Brain microvascular endothelial cell (primary cell): ENCODE data around the gene DAGLA.

Source experiments
- DNase-seq: peaks from one replicate; pipeline ENCODE4 v3.0.0-alpha.2; 2020
- H3K27ac ChIP-seq: fragments of 250-450 bp; sonication (Bioruptor Pico); 2 replicates; pipeline ENCODE4 v1.5.1; 2020; ENCODE audit warnings: mild to moderate bottlenecking, moderate library complexity
- H3K27me3 ChIP-seq: fragments of 250-450 bp; sonication (Bioruptor Pico); replicated peaks from 2 replicates; pipeline ENCODE4 v1.5.1; 2020; ENCODE audit warnings: mild to moderate bottlenecking
- H3K36me3 ChIP-seq: fragments of 250-450 bp; sonication (Bioruptor Pico); replicated peaks from 2 replicates; pipeline ENCODE4 v1.5.1; 2020; ENCODE audit warnings: mild to moderate bottlenecking
- H3K4me3 ChIP-seq: 2 replicates; pipeline ENCODE4 v1.5.1; 2011; ENCODE audit warnings: low read depth, mild to moderate bottlenecking, control low read depth, low read length, moderate library complexity
- in situ Hi-C: cut with HindIII; loops from 2 replicates; pipeline ENCODE4 v1.10.0; 2017; ENCODE audit warnings: low sequenced_read_pairs, low pct_ligation_motif_present
- TF ChIP-seq, protein P1 (sequence below): IDR thresholded peaks from 2 replicates; pipeline ENCODE4 v1.5.1; 2011; ENCODE audit warnings: low read depth, mild to moderate bottlenecking, moderate library complexity, low read length, control low read depth, inconsistent platforms; ENCODE audit errors: missing control alignments

DAGLA gene

DNA sequence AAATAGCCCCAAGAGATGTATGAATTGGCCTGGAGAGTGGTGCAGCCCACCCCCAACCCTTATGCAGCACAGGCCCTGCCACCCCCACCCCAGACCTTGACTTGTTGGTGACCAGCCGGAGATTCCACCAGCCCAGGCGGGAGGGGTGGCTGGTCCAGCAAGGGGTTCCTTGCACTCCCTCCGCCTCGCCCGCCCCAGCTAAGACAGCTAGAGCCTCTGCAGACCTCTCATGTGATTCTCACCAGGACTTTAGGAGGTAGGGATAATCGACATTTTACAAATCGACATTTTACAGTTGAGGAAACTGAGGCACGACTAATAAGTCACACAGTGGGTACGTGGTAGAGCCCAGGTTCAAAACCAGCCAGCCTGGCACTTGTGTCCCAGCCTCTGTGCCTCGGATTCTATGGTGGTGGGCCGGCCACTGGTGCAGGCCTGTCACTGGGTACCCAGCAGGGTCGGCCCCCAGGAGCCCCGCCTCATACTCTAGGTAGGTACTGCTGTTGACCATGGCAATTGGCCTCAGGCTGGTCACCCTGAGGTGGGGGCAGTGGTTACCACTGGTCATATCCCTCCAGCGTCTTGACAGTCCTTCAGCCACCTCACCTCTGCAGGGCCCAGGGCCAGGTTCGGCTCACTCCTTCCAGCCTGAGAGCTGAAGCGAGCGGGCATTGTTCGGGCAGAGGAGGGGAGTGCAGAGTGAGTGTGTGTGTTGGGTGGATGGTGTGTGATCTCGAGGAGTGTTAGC is 37.3 kb downstream of the DAGLA start:
- DNase-seq = no peak
- Histone ChIP-seq H3K4me3 (no peak overlapping the region), H3K27me3 (no peaks in the 10 kb centered on the region), H3K27ac (no peak overlapping the region), H3K36me3 (no peaks in the 10 kb centered on the region)
- TF ChIP-seq, protein P1, sequence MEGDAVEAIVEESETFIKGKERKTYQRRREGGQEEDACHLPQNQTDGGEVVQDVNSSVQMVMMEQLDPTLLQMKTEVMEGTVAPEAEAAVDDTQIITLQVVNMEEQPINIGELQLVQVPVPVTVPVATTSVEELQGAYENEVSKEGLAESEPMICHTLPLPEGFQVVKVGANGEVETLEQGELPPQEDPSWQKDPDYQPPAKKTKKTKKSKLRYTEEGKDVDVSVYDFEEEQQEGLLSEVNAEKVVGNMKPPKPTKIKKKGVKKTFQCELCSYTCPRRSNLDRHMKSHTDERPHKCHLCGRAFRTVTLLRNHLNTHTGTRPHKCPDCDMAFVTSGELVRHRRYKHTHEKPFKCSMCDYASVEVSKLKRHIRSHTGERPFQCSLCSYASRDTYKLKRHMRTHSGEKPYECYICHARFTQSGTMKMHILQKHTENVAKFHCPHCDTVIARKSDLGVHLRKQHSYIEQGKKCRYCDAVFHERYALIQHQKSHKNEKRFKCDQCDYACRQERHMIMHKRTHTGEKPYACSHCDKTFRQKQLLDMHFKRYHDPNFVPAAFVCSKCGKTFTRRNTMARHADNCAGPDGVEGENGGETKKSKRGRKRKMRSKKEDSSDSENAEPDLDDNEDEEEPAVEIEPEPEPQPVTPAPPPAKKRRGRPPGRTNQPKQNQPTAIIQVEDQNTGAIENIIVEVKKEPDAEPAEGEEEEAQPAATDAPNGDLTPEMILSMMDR = no peak
- in situ Hi-C loops = no loop called here

DNA sequence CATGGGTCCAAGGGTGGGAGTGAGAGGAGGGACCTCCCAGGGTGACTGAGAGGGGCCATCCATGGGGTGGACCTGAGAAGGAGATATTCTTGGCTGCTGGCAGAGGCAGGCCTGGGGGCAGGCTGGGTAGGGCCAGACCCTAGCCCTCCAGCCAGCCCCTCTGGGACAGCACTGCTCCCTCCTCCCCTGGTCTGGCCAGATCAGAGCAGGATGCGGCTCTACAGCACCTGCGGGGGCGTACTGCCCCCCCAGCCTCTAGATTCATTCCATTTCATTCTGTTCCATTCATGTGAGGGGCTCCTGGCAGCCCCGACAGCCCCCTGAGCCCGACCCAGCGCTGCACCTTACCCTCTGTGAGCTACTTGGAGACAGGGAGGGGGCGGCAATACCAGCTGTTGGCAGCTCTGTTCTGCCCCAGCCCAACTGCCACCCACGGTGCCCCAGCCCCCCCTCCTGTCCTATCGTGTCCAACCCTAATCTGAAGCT is 37.9 kb downstream of the DAGLA start:
- H3K27ac ChIP-seq = no peak overlapping the region
- peak overlapping the region; percentile 63 for H3K4me3 ChIP-seq
- H3K27me3 ChIP-seq = no peaks in the 10 kb centered on the region
- DNase-seq = no peak
- in situ Hi-C loops = no loop called here
- H3K36me3 ChIP-seq = no peaks in the 10 kb centered on the region
- TF ChIP-seq, protein P1 = no peak

DNA sequence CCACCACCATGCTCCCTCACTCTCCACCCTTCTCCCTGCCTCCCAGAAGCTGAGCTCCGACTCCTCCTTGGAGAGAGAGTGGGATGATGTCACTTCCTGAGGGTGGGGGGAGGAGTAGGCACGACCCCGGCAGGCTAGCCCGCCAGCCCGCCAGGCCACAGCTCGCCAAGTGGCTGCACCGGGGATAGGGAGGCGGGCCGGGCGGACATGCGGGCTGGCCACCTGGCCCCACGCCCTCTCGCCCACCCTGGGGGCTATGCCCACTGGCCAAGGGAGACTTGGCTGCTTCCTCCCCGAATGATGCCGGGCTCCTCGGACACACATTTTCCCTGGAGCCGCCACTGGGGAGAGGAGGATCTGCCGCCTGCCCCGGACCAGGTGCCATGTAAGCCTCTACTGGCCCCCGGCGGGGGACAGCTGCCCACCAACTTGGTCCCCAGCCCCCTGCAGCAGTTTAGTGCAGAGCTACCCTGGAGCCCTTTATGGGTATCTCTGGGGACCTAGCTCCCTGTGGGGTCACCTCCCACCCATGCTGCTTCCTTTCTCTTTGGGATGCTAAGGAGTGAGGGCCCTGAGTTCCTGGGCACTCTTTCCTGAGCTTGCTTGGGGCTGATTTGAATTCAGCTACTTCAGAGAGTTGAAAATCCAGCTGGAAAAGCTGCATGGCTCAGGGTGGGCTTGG is 38.6 kb downstream of the DAGLA start:
- TF ChIP-seq, protein P1 = no peak
- in situ Hi-C loops = no loop called here
- peak; percentile 54 for DNase-seq
- H3K27me3 ChIP-seq = no peaks in the 10 kb centered on the region
- H3K36me3 ChIP-seq = no peaks in the 10 kb centered on the region
- peak overlapping the region; percentile 63 for H3K4me3 ChIP-seq
- no peak overlapping the region for H3K27ac ChIP-seq

DNA sequence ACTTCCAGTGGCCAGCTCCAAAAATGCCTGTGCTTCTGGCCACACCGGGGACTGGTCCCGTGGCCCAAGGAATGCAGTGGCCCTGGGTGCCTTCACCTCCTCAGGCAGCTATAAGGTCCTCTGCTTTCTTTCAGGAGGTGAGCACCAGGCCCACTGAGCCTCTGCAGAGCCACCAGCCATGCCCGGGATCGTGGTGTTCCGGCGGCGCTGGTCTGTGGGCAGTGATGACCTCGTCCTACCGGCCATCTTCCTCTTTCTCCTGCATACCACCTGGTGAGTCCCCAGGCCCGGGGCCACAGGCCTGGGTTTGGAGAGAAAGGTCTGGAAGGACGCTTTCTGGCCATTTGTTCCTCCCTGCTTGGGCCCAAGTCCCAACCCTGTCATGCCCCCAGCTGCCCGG is 39.8 kb downstream of the DAGLA start:
- DNase-seq = no peak
- TF ChIP-seq, protein P1 = no peak
- in situ Hi-C loops = no loop called here
- Histone ChIP-seq H3K4me3 (no peak overlapping the region), H3K36me3 (peaks cover 2% of the 10 kb centered on the region), H3K27me3 (no peaks in the 10 kb centered on the region), H3K27ac (no peak overlapping the region)

DNA sequence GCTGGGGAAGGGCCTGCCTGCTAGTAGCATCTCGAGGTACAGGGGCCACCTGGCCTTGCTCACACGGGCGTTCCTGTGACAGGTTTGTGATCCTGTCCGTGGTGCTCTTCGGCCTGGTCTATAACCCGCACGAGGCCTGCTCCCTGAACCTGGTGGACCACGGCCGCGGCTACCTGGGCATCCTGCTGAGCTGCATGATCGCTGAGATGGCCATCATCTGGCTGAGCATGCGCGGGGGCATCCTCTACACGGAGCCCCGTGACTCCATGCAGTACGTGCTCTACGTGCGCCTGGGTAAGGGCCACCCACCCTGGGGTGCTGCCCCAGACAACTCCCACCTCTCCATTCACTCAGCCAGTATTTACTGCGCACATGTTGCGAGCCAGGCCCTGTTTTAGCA is 40.4 kb downstream of the DAGLA start:
- Histone ChIP-seq H3K27ac (no peak overlapping the region), H3K27me3 (no peaks in the 10 kb centered on the region), H3K36me3 (peaks cover 2% of the 10 kb centered on the region), H3K4me3 (no peak overlapping the region)
- TF ChIP-seq, protein P1 = no peak
- DNase-seq = no peak
- in situ Hi-C loops = no loop called here
